ENCODE results near the gene OR11A1. TPM values are rescaled to one million over a fixed set of nuclear protein-coding genes. Genes with fewer than 3 reads are reported as not detected.

The OR11A1 gene
- total RNA-seq, 4 donors from 2014 or later = not detected

DNA sequence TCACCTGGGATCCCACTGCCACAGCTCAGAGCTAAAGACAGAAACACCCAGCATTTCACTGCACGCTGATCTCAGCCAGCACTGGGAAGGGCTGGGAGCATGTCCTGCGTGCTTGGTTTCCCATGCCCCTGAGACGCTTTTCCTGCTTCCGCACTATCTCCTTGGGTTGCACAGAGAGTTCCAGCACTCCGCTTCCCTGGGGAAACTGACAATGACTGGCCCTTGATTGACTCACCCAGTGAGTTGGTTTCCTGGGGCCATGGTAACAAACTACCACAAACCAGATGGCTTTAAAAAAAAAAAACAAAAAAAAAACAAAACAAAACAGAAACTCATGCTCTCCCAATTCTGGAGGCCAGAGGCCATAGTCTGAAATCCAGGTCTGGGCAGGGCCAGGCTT is 45.7 kb upstream of the OR11A1 start:
- intact Hi-C loops (cut with DNase I; ENCODE audit: low total_unique reads) = no loop called here
- no peak overlapping the region for H3K4me3 ChIP-seq
- no peak overlapping the region for H3K27ac ChIP-seq
- WGBS, 2 donors (ENCODE audit: low coverage in 1 of 2) = 90% methylated on average over 5 of the region's 5 CpGs; no CpG with 5 or more reads in 1 of the 2 donors
- no peak for TF ChIP-seq POLR2AphosphoS5 (IDR thresholded peaks at IDR 0.05)
- TF ChIP-seq POLR2A (IDR thresholded peaks at IDR 0.05) = no peak
- no peak for TF ChIP-seq EP300 (IDR thresholded peaks at IDR 0.05; ENCODE audit: low read depth)
- no peak for TF ChIP-seq CTCF (IDR thresholded peaks at IDR 0.05)
- no peak for DNase-seq
- no peaks in the 10 kb centered on the region for H3K36me3 ChIP-seq
- in situ Hi-C loops (cut with MboI; ENCODE audit: low pct_ligation_motif_present in 1 of 4, low pct_unique_long_range_greater_than_20kb in 1 of 4, low sequenced_read_pairs in 3 of 4) = no loop called here
- H3K4me1 ChIP-seq = no peaks in the 10 kb centered on the region
- no peaks in the 10 kb centered on the region for H3K9me3 ChIP-seq
- H3K27me3 ChIP-seq = peaks cover 4% of the 10 kb centered on the region

- intact Hi-C loops (cut with DNase I; ENCODE audit: low total_unique reads) = no loop called here
- in situ Hi-C loops (cut with MboI; ENCODE audit: low pct_ligation_motif_present in 1 of 4, low pct_unique_long_range_greater_than_20kb in 1 of 4, low sequenced_read_pairs in 3 of 4) = no loop called here
- H3K27ac ChIP-seq = no peak overlapping the region
- H3K4me1 ChIP-seq = no peaks in the 10 kb centered on the region
- peaks cover 4% of the 10 kb centered on the region for H3K27me3 ChIP-seq
- no peak overlapping the region for H3K4me3 ChIP-seq
- 81% methylated on average over 3 of the region's 3 CpGs; no CpG with 5 or more reads in 1 of the 2 donors for WGBS, 2 donors (ENCODE audit: low coverage in 1 of 2)
- H3K9me3 ChIP-seq = no peaks in the 10 kb centered on the region
- H3K36me3 ChIP-seq = no peaks in the 10 kb centered on the region
- no peak for DNase-seq
- no peak for TF ChIP-seq CTCF (IDR thresholded peaks at IDR 0.05)
- TF ChIP-seq POLR2A (IDR thresholded peaks at IDR 0.05) = no peak
- TF ChIP-seq EP300 (IDR thresholded peaks at IDR 0.05; ENCODE audit: low read depth) = no peak
- no peak for TF ChIP-seq POLR2AphosphoS5 (IDR thresholded peaks at IDR 0.05)
Measured at GRCh38 chr6:29502181-29502580, 45.3 kb upstream of the OR11A1 start.

DNA sequence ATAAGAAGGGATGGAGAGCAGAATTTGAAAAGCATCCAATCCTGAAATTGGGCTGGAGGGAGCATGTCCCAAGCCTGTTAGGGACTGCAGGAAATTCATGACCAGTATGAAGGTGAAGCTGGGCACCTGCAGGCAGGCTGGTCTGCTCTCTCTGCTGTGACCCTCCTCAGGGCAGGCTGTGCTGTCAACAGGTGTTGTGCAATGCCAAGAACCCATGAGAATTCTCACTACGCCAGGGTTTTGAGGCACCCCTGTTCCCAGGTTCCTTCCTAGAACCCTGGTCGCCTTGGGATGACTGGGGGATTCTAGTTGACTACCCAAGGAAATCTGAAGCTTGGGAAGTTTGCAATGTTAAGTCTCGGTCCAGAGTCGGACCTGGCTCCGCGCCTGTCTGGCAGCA is 44.2 kb upstream of the OR11A1 start:
- intact Hi-C loops (cut with DNase I; ENCODE audit: low total_unique reads) = no loop called here
- Histone ChIP-seq H3K27ac (no peak overlapping the region), H3K27me3 (peaks cover 4% of the 10 kb centered on the region), H3K36me3 (no peaks in the 10 kb centered on the region), H3K4me1 (no peaks in the 10 kb centered on the region), H3K4me3 (no peak overlapping the region), H3K9me3 (no peaks in the 10 kb centered on the region)
- 91% methylated on average over 6 of the region's 6 CpGs; no CpG with 5 or more reads in 1 of the 2 donors for WGBS, 2 donors (ENCODE audit: low coverage in 1 of 2)
- in situ Hi-C loops (cut with MboI; ENCODE audit: low pct_ligation_motif_present in 1 of 4, low pct_unique_long_range_greater_than_20kb in 1 of 4, low sequenced_read_pairs in 3 of 4) = no loop called here
- no peak for TF ChIP-seq POLR2AphosphoS5 (IDR thresholded peaks at IDR 0.05)
- no peak for TF ChIP-seq POLR2A (IDR thresholded peaks at IDR 0.05)
- TF ChIP-seq EP300 (IDR thresholded peaks at IDR 0.05; ENCODE audit: low read depth) = no peak
- TF ChIP-seq CTCF (IDR thresholded peaks at IDR 0.05) = no peak
- DNase-seq = no peak

- Histone ChIP-seq H3K27me3 (peaks cover 4% of the 10 kb centered on the region), H3K27ac (no peak overlapping the region), H3K36me3 (no peaks in the 10 kb centered on the region), H3K9me3 (no peaks in the 10 kb centered on the region), H3K4me1 (no peaks in the 10 kb centered on the region), H3K4me3 (no peak overlapping the region)
- no peak for DNase-seq
- intact Hi-C loops (cut with DNase I; ENCODE audit: low total_unique reads) = no loop called here
- no peak for TF ChIP-seq POLR2AphosphoS5 (IDR thresholded peaks at IDR 0.05)
- TF ChIP-seq CTCF (IDR thresholded peaks at IDR 0.05) = no peak
- no peak for TF ChIP-seq EP300 (IDR thresholded peaks at IDR 0.05; ENCODE audit: low read depth)
- TF ChIP-seq POLR2A (IDR thresholded peaks at IDR 0.05) = no peak
- WGBS, 2 donors (ENCODE audit: low coverage in 1 of 2) = 80% methylated on average over 8 of the region's 8 CpGs; no CpG with 5 or more reads in 1 of the 2 donors
- in situ Hi-C loops (cut with MboI; ENCODE audit: low pct_ligation_motif_present in 1 of 4, low pct_unique_long_range_greater_than_20kb in 1 of 4, low sequenced_read_pairs in 3 of 4) = no loop called here
Measured at GRCh38 chr6:29500594-29500993, 43.7 kb upstream of the OR11A1 start.

Data from transverse colon (tissue), 4 donors.